ENCODE measurements around the gene DYRK2.

The DYRK2 gene

GRCh38 chr12:67714648-67715047, 66.1 kb downstream of the DYRK2 start:
- Histone ChIP-seq H3K27ac (ENCODE audit: low read length) (no peak overlapping the region), H3F3A (ENCODE audit: insufficient read depth, low read length) (no peaks in the 10 kb centered on the region), H3K4me2 (ENCODE audit: low read depth, low read length) (no peak overlapping the region), H4K20me1 (ENCODE audit: insufficient read depth, low read length) (no peaks in the 10 kb centered on the region), H2AFZ (ENCODE audit: low read length) (no peak overlapping the region), H3K9me2 (replicated peaks; ENCODE audit: insufficient read depth, low read length) (no peaks in the 10 kb centered on the region), H3K79me2 (ENCODE audit: low read length) (no peaks in the 10 kb centered on the region), H3K4me1 (ENCODE audit: low read length) (no peaks in the 10 kb centered on the region), H3K36me3 (replicated peaks; ENCODE audit: insufficient read depth, low read length) (no peaks in the 10 kb centered on the region), H3K9ac (ENCODE audit: low read length) (no peak overlapping the region), H3K9me3 (replicated peaks; ENCODE audit: insufficient read depth, low read length) (no peaks in the 10 kb centered on the region), H3K27me3 (replicated peaks; ENCODE audit: insufficient read depth, low read length) (no peaks in the 10 kb centered on the region), H3K4me3 (ENCODE audit: low read length) (no peak overlapping the region)
- no peak for TF ChIP-seq EZH2phosphoT487 (IDR thresholded peaks at IDR 0.05; ENCODE audit: low read length)
- TF ChIP-seq, protein P1, sequence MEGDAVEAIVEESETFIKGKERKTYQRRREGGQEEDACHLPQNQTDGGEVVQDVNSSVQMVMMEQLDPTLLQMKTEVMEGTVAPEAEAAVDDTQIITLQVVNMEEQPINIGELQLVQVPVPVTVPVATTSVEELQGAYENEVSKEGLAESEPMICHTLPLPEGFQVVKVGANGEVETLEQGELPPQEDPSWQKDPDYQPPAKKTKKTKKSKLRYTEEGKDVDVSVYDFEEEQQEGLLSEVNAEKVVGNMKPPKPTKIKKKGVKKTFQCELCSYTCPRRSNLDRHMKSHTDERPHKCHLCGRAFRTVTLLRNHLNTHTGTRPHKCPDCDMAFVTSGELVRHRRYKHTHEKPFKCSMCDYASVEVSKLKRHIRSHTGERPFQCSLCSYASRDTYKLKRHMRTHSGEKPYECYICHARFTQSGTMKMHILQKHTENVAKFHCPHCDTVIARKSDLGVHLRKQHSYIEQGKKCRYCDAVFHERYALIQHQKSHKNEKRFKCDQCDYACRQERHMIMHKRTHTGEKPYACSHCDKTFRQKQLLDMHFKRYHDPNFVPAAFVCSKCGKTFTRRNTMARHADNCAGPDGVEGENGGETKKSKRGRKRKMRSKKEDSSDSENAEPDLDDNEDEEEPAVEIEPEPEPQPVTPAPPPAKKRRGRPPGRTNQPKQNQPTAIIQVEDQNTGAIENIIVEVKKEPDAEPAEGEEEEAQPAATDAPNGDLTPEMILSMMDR (IDR thresholded peaks at IDR 0.05; ENCODE audit: low read length): no peak
- no peak for TF ChIP-seq EZH2 (optimal IDR thresholded peaks at IDR 0.05; ENCODE audit: low read depth, low read length)
- DNase-seq: no peak
